Measurements from ENCODE around the gene YJU2. TPM values are rescaled to one million over a fixed set of nuclear protein-coding genes. Genes with fewer than 3 reads are reported as not detected.

YJU2 gene
- total and polyA plus RNA-seq, 2 of the 13 experiments (the other 11 are each of a cell fraction or from before 2014, with no cell fraction given), result 9.3 to 17.9 TPM

DNA sequence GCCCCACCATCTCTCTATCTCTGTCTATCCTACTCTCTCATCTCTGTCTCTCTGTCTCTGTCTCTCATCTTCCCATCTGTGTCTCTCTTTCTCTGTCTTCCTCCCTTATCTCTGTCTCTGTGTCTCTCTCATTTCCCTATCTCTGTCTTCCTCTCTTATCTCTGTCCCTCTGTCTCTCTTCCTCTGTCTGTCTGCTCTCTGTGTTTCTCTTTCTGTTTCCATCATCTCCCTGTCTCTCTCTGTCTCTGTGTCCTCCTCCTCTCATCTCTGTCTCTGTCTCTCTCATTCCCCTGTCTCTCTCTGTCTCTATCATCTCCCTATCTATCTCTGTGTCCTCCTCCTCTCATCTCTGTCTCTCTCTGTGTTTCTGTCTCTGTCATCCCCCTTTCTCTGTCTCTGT, 19.1 kb upstream of the YJU2 start:
- FAIRE-seq, result no peak
- ChIA-PET POLR2A (no interaction called here), CTCF (ENCODE audit: low intra/inter-chr PET ratio, low total read pairs) (no interaction called here)
- TF ChIP-seq, protein P1, sequence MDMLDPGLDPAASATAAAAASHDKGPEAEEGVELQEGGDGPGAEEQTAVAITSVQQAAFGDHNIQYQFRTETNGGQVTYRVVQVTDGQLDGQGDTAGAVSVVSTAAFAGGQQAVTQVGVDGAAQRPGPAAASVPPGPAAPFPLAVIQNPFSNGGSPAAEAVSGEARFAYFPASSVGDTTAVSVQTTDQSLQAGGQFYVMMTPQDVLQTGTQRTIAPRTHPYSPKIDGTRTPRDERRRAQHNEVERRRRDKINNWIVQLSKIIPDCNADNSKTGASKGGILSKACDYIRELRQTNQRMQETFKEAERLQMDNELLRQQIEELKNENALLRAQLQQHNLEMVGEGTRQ (IDR thresholded peaks at IDR 0.05; ENCODE audit: low read depth, low read length), result no peak
- TF ChIP-seq, protein P1 (CRISPR knock-in tag; IDR thresholded peaks at IDR 0.05; ENCODE audit: borderline replicate concordance), result no peak
- TF ChIP-seq CBFB (CRISPR knock-in tag; IDR thresholded peaks at IDR 0.05), result no peak
- no peak for TF ChIP-seq REL (CRISPR knock-in tag; conservative IDR thresholded peaks at IDR 0.05)
- 0 out of 2 replicates have a peak, but pooled peaks have one; percentile 28 for TF ChIP-seq PLRG1 (conservative IDR thresholded peaks at IDR 0.05)
- no peak for TF ChIP-seq ZBTB1 (CRISPR knock-in tag; IDR thresholded peaks at IDR 0.05; ENCODE audit: borderline replicate concordance)
- no peak for TF ChIP-seq ZNF10 (CRISPR knock-in tag; IDR thresholded peaks at IDR 0.05; ENCODE audit: borderline replicate concordance, low read depth)
- no peak for TF ChIP-seq NBN (conservative IDR thresholded peaks at IDR 0.05)
- no peak for TF ChIP-seq RFX5 (IDR thresholded peaks at IDR 0.05; ENCODE audit: low read depth, low read length)
- no peak for TF ChIP-seq CEBPB (IDR thresholded peaks at IDR 0.05; ENCODE audit: borderline replicate concordance, low read depth, low read length)
- 0 out of 2 replicates have a peak, but pooled peaks have one; percentile 13 for TF ChIP-seq FOXK2 (IDR thresholded peaks at IDR 0.05)
- TF ChIP-seq SCMH1 (CRISPR knock-in tag; IDR thresholded peaks at IDR 0.05; ENCODE audit: borderline replicate concordance), result no peak
- no peak for TF ChIP-seq ONECUT2 (CRISPR knock-in tag; IDR thresholded peaks at IDR 0.05)
- no peak for TF ChIP-seq ZNF333 (CRISPR knock-in tag; IDR thresholded peaks at IDR 0.05; ENCODE audit: borderline replicate concordance)
- TF ChIP-seq ZNF546 (CRISPR knock-in tag; conservative IDR thresholded peaks at IDR 0.05), result no peak
- 0 out of 2 replicates have a peak, but pooled peaks have one; percentile 14 for TF ChIP-seq IKZF1 (IDR thresholded peaks at IDR 0.05)
- TF ChIP-seq SALL1 (CRISPR knock-in tag; IDR thresholded peaks at IDR 0.05), result no peak
- no peak for TF ChIP-seq PITX1 (CRISPR knock-in tag; IDR thresholded peaks at IDR 0.05)
- TF ChIP-seq, protein P2, sequence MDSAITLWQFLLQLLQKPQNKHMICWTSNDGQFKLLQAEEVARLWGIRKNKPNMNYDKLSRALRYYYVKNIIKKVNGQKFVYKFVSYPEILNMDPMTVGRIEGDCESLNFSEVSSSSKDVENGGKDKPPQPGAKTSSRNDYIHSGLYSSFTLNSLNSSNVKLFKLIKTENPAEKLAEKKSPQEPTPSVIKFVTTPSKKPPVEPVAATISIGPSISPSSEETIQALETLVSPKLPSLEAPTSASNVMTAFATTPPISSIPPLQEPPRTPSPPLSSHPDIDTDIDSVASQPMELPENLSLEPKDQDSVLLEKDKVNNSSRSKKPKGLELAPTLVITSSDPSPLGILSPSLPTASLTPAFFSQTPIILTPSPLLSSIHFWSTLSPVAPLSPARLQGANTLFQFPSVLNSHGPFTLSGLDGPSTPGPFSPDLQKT (CRISPR knock-in tag; IDR thresholded peaks at IDR 0.05; ENCODE audit: borderline replicate concordance), result no peak
- TF ChIP-seq KLF9 (CRISPR knock-in tag; IDR thresholded peaks at IDR 0.05; ENCODE audit: low read depth), result no peak
- TF ChIP-seq, protein P3, sequence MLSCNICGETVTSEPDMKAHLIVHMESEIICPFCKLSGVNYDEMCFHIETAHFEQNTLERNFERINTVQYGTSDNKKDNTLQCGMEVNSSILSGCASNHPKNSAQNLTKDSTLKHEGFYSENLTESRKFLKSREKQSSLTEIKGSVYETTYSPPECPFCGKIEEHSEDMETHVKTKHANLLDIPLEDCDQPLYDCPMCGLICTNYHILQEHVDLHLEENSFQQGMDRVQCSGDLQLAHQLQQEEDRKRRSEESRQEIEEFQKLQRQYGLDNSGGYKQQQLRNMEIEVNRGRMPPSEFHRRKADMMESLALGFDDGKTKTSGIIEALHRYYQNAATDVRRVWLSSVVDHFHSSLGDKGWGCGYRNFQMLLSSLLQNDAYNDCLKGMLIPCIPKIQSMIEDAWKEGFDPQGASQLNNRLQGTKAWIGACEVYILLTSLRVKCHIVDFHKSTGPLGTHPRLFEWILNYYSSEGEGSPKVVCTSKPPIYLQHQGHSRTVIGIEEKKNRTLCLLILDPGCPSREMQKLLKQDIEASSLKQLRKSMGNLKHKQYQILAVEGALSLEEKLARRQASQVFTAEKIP (CRISPR knock-in tag; IDR thresholded peaks at IDR 0.05; ENCODE audit: borderline replicate concordance), result no peak
- no peak for TF ChIP-seq ATAD3A (CRISPR knock-in tag; IDR thresholded peaks at IDR 0.05)
- TF ChIP-seq FOXC1 (CRISPR knock-in tag; IDR thresholded peaks at IDR 0.05; ENCODE audit: borderline replicate concordance), result no peak
- TF ChIP-seq MTA1 (CRISPR knock-in tag; IDR thresholded peaks at IDR 0.05; ENCODE audit: borderline replicate concordance), result no peak
- peak; percentile 38; the same call in 1 of the 2 replicates for TF ChIP-seq FOXP1 (IDR thresholded peaks at IDR 0.05)
- TF ChIP-seq FOXP1 (CRISPR knock-in tag; IDR thresholded peaks at IDR 0.05), result no peak

More for the DNA sequence above, 19.1 kb upstream of the YJU2 start:
- Histone ChIP-seq H3K4me3 (replicated peaks in 1 of 3; ENCODE audit: insufficient read depth in 1 of 3, low read depth in 2 of 3, low read length in 3 of 3) (no peak overlapping the region), H3K36me3 (replicated peaks in 1 of 2; ENCODE audit: control insufficient read depth in 1 of 2, insufficient read depth in 2 of 2, low read length in 2 of 2) (no peaks in the 10 kb centered on the region), H3K27ac (ENCODE audit: extremely low read length, insufficient read depth, low read length) (no peak overlapping the region), H3K4me1 (ENCODE audit: insufficient read depth, low read length) (peaks cover 35% of the 10 kb centered on the region), H3K9me3 (ENCODE audit: low read length) (no peaks in the 10 kb centered on the region), H3K79me2 (ENCODE audit: insufficient read depth, low read length) (no peaks in the 10 kb centered on the region), H3K9ac (ENCODE audit: insufficient read depth, low read depth, low read length) (no peak overlapping the region), H2AFZ (ENCODE audit: low read length) (no peak overlapping the region), H3K4me2 (ENCODE audit: low read depth, low read length) (no peak overlapping the region), H3K27me3 (ENCODE audit: control insufficient read depth in 1 of 2, insufficient read depth in 2 of 2, low read length in 2 of 2) (peaks cover 0 to 10% of the 10 kb centered on the region in 2 experiments; a peak in 3 of 5 replicates), H4K20me1 (ENCODE audit: insufficient read depth, low read length) (no peaks in the 10 kb centered on the region)
- ATAC-seq (no peak), DNase-seq (ENCODE audit: low spot score) (no peak)
- no TSS peak for BruUV-seq (replicated peaks)
- intact Hi-C loops (cut with micrococcal nuclease; ENCODE audit: unreplicated experiment), result no loop called here
- in situ Hi-C loops (cut with HindIII; ENCODE audit: extremely low pct_ligation_motif_present, low pct_unique_long_range_greater_than_20kb), result no loop called here
